Body of pancreas (tissue), 4 donors: Measurements from ENCODE around the gene KIAA0232.

Experiments used
- CTCF ChIP-seq, 7 experiments: fragments of 450-650 bp in 4 of 7; fragments of 200-600 bp in 3 of 7; sonication (generic) in 3 of 7; IDR thresholded peaks; one replicate each; pipeline ENCODE4 v1.5.1; 2016 to 2019; ENCODE audit warnings: antibody characterized with exemption in 7 of 7
- POLR2A ChIP-seq, 3 donors: fragments of 450-650 bp; IDR thresholded peaks; one replicate each; pipeline ENCODE4 v1.6.1; 2016; ENCODE audit warnings: antibody characterized with exemption in 3 of 3, mild to moderate bottlenecking in 2 of 3

GRCh38 chr4:6929812-6930464 is 147.4 kb downstream of the KIAA0232 start:
- no peak for TF ChIP-seq CTCF (IDR thresholded peaks at IDR 0.05)
- TF ChIP-seq POLR2A (IDR thresholded peaks at IDR 0.05): no peak
